K562 (cell line): ENCODE data around the gene SUSD3. TPM values are rescaled to one million over a fixed set of nuclear protein-coding genes. Genes with fewer than 3 reads are reported as not detected.

Experiments used
- CHD2 ChIP-seq: IDR thresholded peaks from 2 replicates; pipeline ENCODE4 v1.6.1; 2011; ENCODE audit warnings: low read depth, low read length
- CREB1 ChIP-seq, 2 experiments: sonication (generic) in 1 of 2; formaldehyde crosslinking in 1 of 2; IDR thresholded peaks; 2 replicates each; pipeline versions ENCODE4 v1.6.1 to v1.8.0; 2012 to 2022; ENCODE audit warnings: inconsistent platforms in 1 of 2, mild to moderate bottlenecking in 1 of 2, missing genetic modification reagents in 1 of 2, moderate library complexity in 1 of 2
- CREB5 ChIP-seq: fragments of 250-450 bp; sonication (Bioruptor Pico); IDR thresholded peaks from 2 replicates; pipeline ENCODE4 v1.5.0; 2020; ENCODE audit warnings: mild to moderate bottlenecking
- DNMT1 ChIP-seq: fragments of 450-650 bp; IDR thresholded peaks from 2 replicates; pipeline ENCODE4 v1.6.1; 2016; ENCODE audit warnings: antibody characterized with exemption, mild to moderate bottlenecking
- GATA2 ChIP-seq: sonication (generic); formaldehyde crosslinking; IDR thresholded peaks from 2 replicates; pipeline ENCODE4 v1.4.0; 2020; ENCODE audit warnings: mild to moderate bottlenecking, missing genetic modification reagents
- HCFC1 ChIP-seq: IDR thresholded peaks from 2 replicates; pipeline ENCODE4 v1.6.1; 2012; ENCODE audit warnings: low read depth, low read length, improper control_type of control experiment
- HDAC2 ChIP-seq: fragments of 450-650 bp; IDR thresholded peaks from 2 replicates; pipeline ENCODE4 v1.6.1; 2016; ENCODE audit warnings: mild to moderate bottlenecking
- HLTF ChIP-seq: fragments of 450-650 bp; IDR thresholded peaks from 2 replicates; pipeline ENCODE4 v1.6.1; 2016
- HMG20A ChIP-seq: fragments of 450-650 bp; formaldehyde crosslinking; conservative IDR thresholded peaks from 2 replicates; pipeline ENCODE4 v1.4.0; 2020; ENCODE audit warnings: mild to moderate bottlenecking, mixed read lengths
- HNRNPH1 ChIP-seq: fragments of 200-400 bp; formaldehyde crosslinking; optimal IDR thresholded peaks from 2 replicates; pipeline ENCODE3; 2017; ENCODE audit warnings: low read depth, mild to moderate bottlenecking, low read length, moderate library complexity
- IFI16 ChIP-seq: fragments of 250-450 bp; sonication (Bioruptor Pico); IDR thresholded peaks from 2 replicates; pipeline ENCODE4 v2.1.2; 2022; ENCODE audit warnings: mild to moderate bottlenecking, inconsistent platforms
- IRF9 ChIP-seq: fragments of 450-650 bp; IDR thresholded peaks from 2 replicates; pipeline ENCODE4 v1.6.1; 2016; ENCODE audit warnings: missing biosample characterization, missing genetic modification characterization
- JUN ChIP-seq, 2 experiments: sonication (generic) in 1 of 2; formaldehyde crosslinking in 1 of 2; IDR thresholded peaks; 2 replicates each; pipeline versions ENCODE4 v1.6.1 to v1.8.0; 2012 to 2022; ENCODE audit warnings: borderline replicate concordance in 2 of 2, mild to moderate bottlenecking in 2 of 2, improper control_type of control experiment in 1 of 2, low read depth in 1 of 2, low read length in 1 of 2, missing genetic modification reagents in 1 of 2
- KDM2B ChIP-seq: fragments of 250-450 bp; sonication (Bioruptor Pico); IDR thresholded peaks from 2 replicates; pipeline ENCODE4 v1.8.0; 2021; ENCODE audit warnings: mild to moderate bottlenecking, moderate library complexity
- KLF6 ChIP-seq: fragments of 250-450 bp; sonication (Bioruptor Pico); IDR thresholded peaks from 2 replicates; pipeline ENCODE4 v1.4.0; 2020; ENCODE audit warnings: mild to moderate bottlenecking, moderate library complexity, borderline replicate concordance
- NKRF ChIP-seq: fragments of 450-650 bp; IDR thresholded peaks from 2 replicates; pipeline ENCODE4 v1.6.1; 2016; ENCODE audit warnings: borderline replicate concordance
- RBM34 ChIP-seq: fragments of 200-400 bp; formaldehyde crosslinking; IDR thresholded peaks from 2 replicates; pipeline ENCODE4 v1.6.1; 2018; ENCODE audit warnings: low read length, borderline replicate concordance; ENCODE audit not compliant: insufficient read depth
- RCOR1 ChIP-seq, 2 experiments: IDR thresholded peaks; 2 replicates each; pipeline ENCODE4 v1.6.1; 2012; ENCODE audit warnings: low read depth in 2 of 2, low read length in 2 of 2, borderline replicate concordance in 1 of 2, improper control_type of control experiment in 1 of 2
- RFX1 ChIP-seq: fragments of 450-650 bp; IDR thresholded peaks from 2 replicates; pipeline ENCODE4 v1.6.1; 2016; ENCODE audit warnings: mild to moderate bottlenecking, moderate library complexity
- SNAPC5 ChIP-seq: fragments of 250-450 bp; sonication (Bioruptor Pico); IDR thresholded peaks from 2 replicates; pipeline ENCODE4 v1.8.0; 2021; ENCODE audit warnings: moderate library complexity, mild to moderate bottlenecking, inconsistent platforms
- TEAD2 ChIP-seq: fragments of 450-650 bp; IDR thresholded peaks from 2 replicates; pipeline ENCODE4 v1.6.1; 2016; ENCODE audit warnings: missing genetic modification characterization, control low read depth, missing compliant biosample characterization
- ZBTB17 ChIP-seq: fragments of 450-650 bp; formaldehyde crosslinking; IDR thresholded peaks from 2 replicates; pipeline ENCODE4 v1.4.0; 2020; ENCODE audit warnings: mild to moderate bottlenecking
- ZNF134 ChIP-seq: fragments of 250-450 bp; sonication (Bioruptor Pico); conservative IDR thresholded peaks from 2 replicates; pipeline ENCODE4 v1.4.0; 2020
- ZNF551 ChIP-seq: fragments of 250-450 bp; sonication (Bioruptor Pico); IDR thresholded peaks from 2 replicates; pipeline ENCODE4 v1.5.0; 2021; ENCODE audit warnings: mild to moderate bottlenecking, moderate library complexity
- polyA plus RNA-seq, 8 experiments: library from polyadenylated mRNA; depleted of rRNA in 4 of 8; stranded (reverse) in 5 of 8; unstranded in 3 of 8; fragments of >200 nt; fragmentation: Nextera tagmentation in 2 of 8; fragmentation: Illumina TruSeq in 1 of 8; extraction: Ambion mirVana in 2 of 8; extraction: Trizol in 1 of 8; gene quantifications; 2 replicates each; pipeline versions ENCODE4 v1.2.1 to v1.2.3, GENCODE V29; 2011 to 2014; ENCODE audit warnings: inconsistent platforms in 1 of 8, missing spikeins in 1 of 8
- total RNA-seq, 7 experiments: library from RNA; depleted of rRNA in 6 of 7; stranded (reverse); fragments of >200 nt in 6 of 7; fragmentation: Illumina TruSeq in 2 of 7; extraction: Trizol in 2 of 7; gene quantifications; 2 replicates each; pipeline versions ENCODE4 v1.2.1 to v1.2.3, GENCODE V29; 2011 to 2021; ENCODE audit warnings: low replicate concordance in 1 of 7

The SUSD3 gene
- total and polyA plus RNA-seq, 9 of the 15 experiments (the other 6 are each of a cell fraction or from before 2014, with no cell fraction given), result 1.3 to 21.7 (median 11.4) TPM

DNA sequence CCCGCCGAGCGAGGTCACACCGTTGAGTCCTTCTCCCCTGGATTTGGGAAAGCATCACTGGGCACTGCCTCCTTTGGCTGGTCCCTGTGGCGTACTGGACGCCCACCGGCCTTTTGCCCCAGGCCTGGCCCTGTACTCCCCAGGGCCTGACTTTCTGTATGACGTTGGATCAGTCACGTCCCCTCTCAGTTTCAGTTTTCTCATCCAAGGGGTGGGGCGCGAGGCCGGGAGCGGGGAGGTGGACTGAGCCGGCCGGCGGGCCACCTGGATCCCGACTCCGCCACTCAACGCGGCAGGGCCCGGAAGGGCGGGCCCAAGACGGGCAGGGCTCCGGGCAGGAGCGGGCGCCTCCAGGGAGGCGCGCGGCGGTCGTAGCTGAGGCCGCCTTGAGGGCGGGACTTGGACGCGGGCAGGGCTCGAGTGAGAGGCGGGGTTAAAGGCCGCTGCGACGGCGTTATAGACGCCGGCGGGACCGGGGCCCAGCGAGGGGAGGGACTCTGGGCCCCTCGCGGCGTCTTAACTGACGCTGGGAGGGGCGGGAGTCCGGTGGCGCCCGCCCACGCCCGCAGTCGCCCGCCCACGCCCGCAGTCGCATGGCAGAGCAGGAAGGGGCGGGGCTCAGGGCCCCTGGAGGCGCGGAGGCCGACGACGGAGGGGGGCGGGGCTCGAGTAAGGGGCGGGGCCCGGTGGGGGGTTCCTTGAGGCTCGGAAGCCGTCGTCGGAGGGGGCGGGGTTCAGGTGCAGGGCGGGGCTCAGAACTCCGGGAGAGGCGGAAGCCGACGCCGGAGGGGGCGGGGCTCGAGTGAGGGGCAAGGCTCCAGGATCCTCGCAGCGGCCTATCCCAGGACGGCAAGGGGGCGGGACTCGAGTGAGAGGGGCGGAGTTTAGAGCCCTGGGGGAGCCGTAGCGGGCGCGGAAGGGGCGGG lies 37.0 kb downstream of the SUSD3 start (continued):
- TF ChIP-seq DNMT1, result no peak
- no peak for TF ChIP-seq ZNF134
- no peak for TF ChIP-seq RFX1
- no peak for TF ChIP-seq NKRF
- peak in 1 of 2 experiments; percentile 21; a peak in 1 of 4 replicates for TF ChIP-seq RCOR1 (IDR thresholded peaks at IDR 0.05; ENCODE audit: borderline replicate concordance in 1 of 2, low read depth in 2 of 2, low read length in 2 of 2)
- TF ChIP-seq TEAD2 (tag), result no peak
- peak; percentile 56; the same call in 1 of the 2 replicates for TF ChIP-seq ZBTB17
- TF ChIP-seq HDAC2, result no peak
- TF ChIP-seq CHD2, result no peak
- TF ChIP-seq HCFC1, result peak; percentile 28; the same call in 1 of the 2 replicates
- no peak for TF ChIP-seq HLTF
- TF ChIP-seq ZNF551 (CRISPR knock-in tag), result no peak
- TF ChIP-seq SNAPC5 (CRISPR knock-in tag), result no peak
- TF ChIP-seq IFI16 (CRISPR knock-in tag), result no peak
- no peak for TF ChIP-seq HNRNPH1
- no peak for TF ChIP-seq KDM2B (CRISPR knock-in tag)
- TF ChIP-seq CREB1 (IDR thresholded peaks at IDR 0.05), result peak; percentile 60; the same call in 1 of the 2 replicates
- TF ChIP-seq CREB1 (CRISPR knock-in tag; IDR thresholded peaks at IDR 0.05), result no peak; the same call in 1 of the 2 replicates
- TF ChIP-seq JUN (IDR thresholded peaks at IDR 0.05; ENCODE audit: borderline replicate concordance, low read depth, low read length), result peak; percentile 29; the same call in 1 of the 2 replicates
- no peak for TF ChIP-seq JUN (CRISPR knock-in tag; IDR thresholded peaks at IDR 0.05; ENCODE audit: borderline replicate concordance)
- 0 out of 2 replicates have a peak, but pooled peaks have one; percentile 52 for TF ChIP-seq RBM34
- no peak for TF ChIP-seq GATA2
- TF ChIP-seq HMG20A (CRISPR knock-in tag), result no peak
- no peak for TF ChIP-seq IRF9 (tag)
- no peak for TF ChIP-seq KLF6 (CRISPR knock-in tag)
- no peak for TF ChIP-seq CREB5
